NCI-H345 (cell line): Measurements from ENCODE around the gene IL7R.
"Not testable (repeated sequence)": the region's sequence is repeated elsewhere in the genome, so short reads cannot be mapped to it uniquely, and the experiment has no call there.

Experiments
- DNase-seq: peaks from one replicate; lab custom pipeline; 2025; lab: John Stamatoyannopoulos, UW

Gene IL7R

GRCh38 chr5:35838370-35839042 lies 18.2 kb upstream of the IL7R start:
- DNase-seq: no peak

GRCh38 chr5:35842856-35843255 lies 13.8 kb upstream of the IL7R start:
- no peak for DNase-seq

- not testable (repeated sequence) for DNase-seq
Measured at GRCh38 chr5:35845508-35845907, 11.2 kb upstream of the IL7R start.

- DNase-seq: no peak
Measured at GRCh38 chr5:35847491-35847890, 9.2 kb upstream of the IL7R start.

- DNase-seq: no peak
Measured at GRCh38 chr5:35847961-35848360, 8.7 kb upstream of the IL7R start.

- no peak for DNase-seq
Measured at GRCh38 chr5:35849860-35850259, 6.8 kb upstream of the IL7R start.

GRCh38 chr5:35850967-35851680 lies 5.6 kb upstream of the IL7R start:
- DNase-seq: no peak

- no peak for DNase-seq
Measured at GRCh38 chr5:35852084-35852734, 4.5 kb upstream of the IL7R start.

GRCh38 chr5:35852773-35853172 lies 3.9 kb upstream of the IL7R start:
- DNase-seq: no peak

GRCh38 chr5:35853631-35854030 lies 3.1 kb upstream of the IL7R start:
- DNase-seq: no peak

GRCh38 chr5:35854248-35854647 lies 2.4 kb upstream of the IL7R start:
- DNase-seq: no peak

- no peak for DNase-seq
Measured at GRCh38 chr5:35855187-35855586, 1.5 kb upstream of the IL7R start.

- DNase-seq: not testable (repeated sequence)
Measured at GRCh38 chr5:35856186-35856764, 416 bp upstream of the IL7R start.

- no peak for DNase-seq
Measured at GRCh38 chr5:35857606-35858205, 1.0 kb downstream of the IL7R start.

GRCh38 chr5:35859101-35859661 lies 2.5 kb downstream of the IL7R start:
- no peak for DNase-seq

- no peak for DNase-seq
Measured at GRCh38 chr5:35860686-35861085, 4.0 kb downstream of the IL7R start.

GRCh38 chr5:35861718-35862117 lies 5.0 kb downstream of the IL7R start:
- DNase-seq: no peak

GRCh38 chr5:35862126-35862525 lies 5.4 kb downstream of the IL7R start:
- no peak for DNase-seq

GRCh38 chr5:35863159-35863558 lies 6.5 kb downstream of the IL7R start:
- no peak for DNase-seq

GRCh38 chr5:35867998-35868397 lies 11.3 kb downstream of the IL7R start:
- no peak for DNase-seq

- no peak for DNase-seq
Measured at GRCh38 chr5:35869685-35870277, 13.1 kb downstream of the IL7R start.

- DNase-seq: no peak
Measured at GRCh38 chr5:35870605-35871004, 13.9 kb downstream of the IL7R start.
